Spleen (tissue), 3 donors: ENCODE measurements around the gene COL19A1.

Experiments
- POLR2A ChIP-seq, 3 donors: fragments of 450-650 bp; IDR thresholded peaks; one replicate each; pipeline ENCODE4 v1.5.1; 2017; ENCODE audit warnings: antibody characterized with exemption in 3 of 3, mild to moderate bottlenecking in 1 of 3
- POLR2AphosphoS5 ChIP-seq, 3 donors: sonication (generic); formaldehyde crosslinking; IDR thresholded peaks; one replicate each; pipeline ENCODE4 v1.5.1; 2017; ENCODE audit warnings: antibody characterized with exemption in 3 of 3

GRCh38 chr6:69852706-69853105, 13.7 kb upstream of the COL19A1 start:
- TF ChIP-seq POLR2A (IDR thresholded peaks at IDR 0.05) (no peak), POLR2AphosphoS5 (IDR thresholded peaks at IDR 0.05) (no peak)
